ENCODE data around the gene PLXNA3. TPM values are rescaled to one million over a fixed set of nuclear protein-coding genes. Genes with fewer than 3 reads are reported as not detected.

Gene PLXNA3
- total RNA-seq, 2 experiments from 2014 or later = 23.2 to 25.3 TPM

- DNase-seq (no peak), ATAC-seq (no peak)
- ChIA-PET POLR2A (no interaction called here), CTCF (no interaction called here)
- Mint-ChIP-seq H3K36me3 (ENCODE audit: low read depth) (peaks cover 5% of the 10 kb centered on the region), H3K27ac (no peak overlapping the region), H3K4me1 (peaks cover 4% of the 10 kb centered on the region), H3K4me3 (no peak overlapping the region), H3K27me3 (no peaks in the 10 kb centered on the region), H3K9me3 (ENCODE audit: low read depth) (no peaks in the 10 kb centered on the region)
- intact Hi-C loops (cut with DNase I, micrococcal nuclease) = no loop called here
Measured at GRCh38 chrX:154471839-154472684, 14.0 kb downstream of the PLXNA3 start.

- peaks cover 13% of the 10 kb centered on the region for H3K4me1 Mint-ChIP-seq
- ChIA-PET POLR2A (no interaction called here), CTCF (no interaction called here)
- H3K9me3 Mint-ChIP-seq (ENCODE audit: low read depth) = no peaks in the 10 kb centered on the region
- DNase-seq (no peak), ATAC-seq (no peak)
- H3K36me3 Mint-ChIP-seq (ENCODE audit: low read depth) = peaks cover 5% of the 10 kb centered on the region
- no peaks in the 10 kb centered on the region for H3K27me3 Mint-ChIP-seq
- H3K4me3 Mint-ChIP-seq = no peak overlapping the region
- intact Hi-C loops (cut with DNase I, micrococcal nuclease) = no loop called here
- H3K27ac Mint-ChIP-seq = no peak overlapping the region
Measured at GRCh38 chrX:154472685-154473632, 14.9 kb downstream of the PLXNA3 start.

DNA sequence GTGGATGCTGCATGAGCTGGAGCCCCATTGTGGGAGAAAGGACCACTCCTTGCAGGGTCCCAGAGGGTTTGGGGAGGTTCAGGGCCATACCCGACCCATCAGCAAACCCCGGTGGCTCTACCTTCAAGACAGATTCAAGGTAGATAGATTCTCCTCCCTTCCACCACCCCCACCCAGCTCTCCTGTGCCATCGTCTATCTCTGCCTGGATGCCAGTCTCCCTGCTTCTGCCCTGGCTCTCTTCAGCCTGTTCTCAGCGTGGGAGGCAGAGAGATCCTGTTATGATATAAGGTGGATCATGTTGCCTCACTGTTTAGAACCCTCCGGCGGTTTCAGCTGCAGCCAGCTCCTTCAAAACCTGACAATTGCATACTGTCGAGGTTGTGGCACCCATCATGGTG lies 15.6 kb downstream of the PLXNA3 start:
- H3K4me1 Mint-ChIP-seq = peaks cover 14% of the 10 kb centered on the region

GRCh38 chrX:154476821-154477220 lies 18.7 kb downstream of the PLXNA3 start:
- ATAC-seq (no peak), DNase-seq (no peak)
- no peak overlapping the region for H3K27ac Mint-ChIP-seq
- no peak overlapping the region for H3K4me3 Mint-ChIP-seq
- peaks cover 2% of the 10 kb centered on the region for H3K36me3 Mint-ChIP-seq (ENCODE audit: low read depth)
- H3K27me3 Mint-ChIP-seq = no peaks in the 10 kb centered on the region
- ChIA-PET POLR2A (no interaction called here), CTCF (interaction anchor here (1.2 kb wide), 1 partner anchor 8 kb away, joined by 4 read pairs; no protein-coding TSS in a partner anchor)
- H3K4me1 Mint-ChIP-seq = peaks cover 18% of the 10 kb centered on the region
- intact Hi-C loops (cut with DNase I, micrococcal nuclease) = loop anchor here in 1 of 2 experiments (5.0 kb wide), 1 partner anchor 35 kb away; the partner anchor contains the start of gene FAM50A
- no peaks in the 10 kb centered on the region for H3K9me3 Mint-ChIP-seq (ENCODE audit: low read depth)

More for the DNA sequence above, 15.6 kb downstream of the PLXNA3 start:
- H3K36me3 Mint-ChIP-seq (ENCODE audit: low read depth) = peaks cover 5% of the 10 kb centered on the region
- H3K4me3 Mint-ChIP-seq = no peak overlapping the region
- DNase-seq = no peak
- no peaks in the 10 kb centered on the region for H3K9me3 Mint-ChIP-seq (ENCODE audit: low read depth)
- no peak for ATAC-seq
- intact Hi-C loops (cut with DNase I, micrococcal nuclease) = no loop called here
- ChIA-PET CTCF (no interaction called here), POLR2A (no interaction called here)
- no peak overlapping the region for H3K27ac Mint-ChIP-seq
- H3K27me3 Mint-ChIP-seq = no peaks in the 10 kb centered on the region

GRCh38 chrX:154477891-154478477 lies 19.9 kb downstream of the PLXNA3 start:
- no peaks in the 10 kb centered on the region for H3K9me3 Mint-ChIP-seq (ENCODE audit: low read depth)
- H3K4me1 Mint-ChIP-seq = peaks cover 18% of the 10 kb centered on the region
- H3K36me3 Mint-ChIP-seq (ENCODE audit: low read depth) = peaks cover 2% of the 10 kb centered on the region
- ATAC-seq = no peak
- ChIA-PET POLR2A (interaction anchor here (1.2 kb wide), 1 partner anchor 9 kb away, joined by 3 read pairs; the partner anchor contains the start of gene UBL4A), CTCF (interaction anchor here (1.2 kb wide), 1 partner anchor 10 kb away, joined by 4 read pairs; no protein-coding TSS in a partner anchor)
- H3K27me3 Mint-ChIP-seq = no peaks in the 10 kb centered on the region
- peak overlapping the region; percentile 75 for H3K27ac Mint-ChIP-seq
- DNase-seq = no peak
- peak overlapping the region; percentile 80 for H3K4me3 Mint-ChIP-seq
- intact Hi-C loops (cut with DNase I, micrococcal nuclease) = loop anchor here (1.0 to 5.0 kb wide), 4 partner anchors 36 to 507 kb away; partner anchors contain the start of genes DKC1 (in 1 of the 2), FAM50A (in 1 of the 2) and HCFC1 (in 1 of the 2)

- peak within 1 kb of the TSS; percentile 80 for H3K4me3 Mint-ChIP-seq
- ChIA-PET POLR2A (interaction anchor here (1.2 kb wide), 1 partner anchor 8 kb away, joined by 3 read pairs; the partner anchor contains the start of gene UBL4A), CTCF (no interaction called here)
- peak within 1 kb of the TSS; percentile 90 for H3K27ac Mint-ChIP-seq
- intact Hi-C loops (cut with DNase I, micrococcal nuclease) = loop anchor here (1.0 to 5.0 kb wide), 11 partner anchors 11 to 508 kb away; partner anchors contain the start of genes FAM3A (in 2 of the 2), DKC1 (in 1 of the 2), FAM50A (in 1 of the 2) and HCFC1 (in 1 of the 2)
- no peaks in the 10 kb centered on the region for H3K9me3 Mint-ChIP-seq (ENCODE audit: low read depth)
- peaks cover 24% of the 10 kb centered on the region for H3K4me1 Mint-ChIP-seq
- DNase-seq (peak; percentile 97), ATAC-seq (peak; percentile 96)
- H3K36me3 Mint-ChIP-seq (ENCODE audit: low read depth) = peaks cover 5% of the 10 kb centered on the region
- H3K27me3 Mint-ChIP-seq = no peaks in the 10 kb centered on the region
Measured at GRCh38 chrX:154478728-154479622, 20.9 kb downstream of the PLXNA3 start, which contains the start of gene LAGE3. Gene LAGE3, minus strand, starts transcription at chrX:154479281. Its CDS starts 366 bp downstream, at chrX:154478915.

- ChIA-PET CTCF (interaction anchor here (0.7 to 1.2 kb wide), 2 partner anchors 9 to 46 kb away, joined by 3 read pairs; no protein-coding TSS in a partner anchor), POLR2A (interaction anchor here (0.6 kb wide), 1 partner anchor 85 kb away, joined by 4 read pairs; no protein-coding TSS in a partner anchor)
- Mint-ChIP-seq H3K4me3 (no peak overlapping the region), H3K27ac (no peak overlapping the region), H3K4me1 (peaks cover 30% of the 10 kb centered on the region), H3K9me3 (ENCODE audit: low read depth) (no peaks in the 10 kb centered on the region), H3K36me3 (ENCODE audit: low read depth) (peaks cover 7% of the 10 kb centered on the region), H3K27me3 (no peaks in the 10 kb centered on the region)
- DNase-seq = no peak
- ATAC-seq = no peak
- intact Hi-C loops (cut with DNase I, micrococcal nuclease) = loop anchor here in 1 of 2 experiments (10.0 kb wide), 1 partner anchor 756 kb away; the partner anchor contains the start of genes ABCD1 and BCAP31
Measured at GRCh38 chrX:154481195-154481594, 23.1 kb downstream of the PLXNA3 start.

GRCh38 chrX:154481911-154482601 lies 24.0 kb downstream of the PLXNA3 start:
- Mint-ChIP-seq H3K27me3 (no peaks in the 10 kb centered on the region), H3K36me3 (ENCODE audit: low read depth) (peaks cover 7% of the 10 kb centered on the region), H3K4me3 (no peak overlapping the region), H3K9me3 (ENCODE audit: low read depth) (no peaks in the 10 kb centered on the region), H3K27ac (peak overlapping the region; percentile 25), H3K4me1 (peaks cover 32% of the 10 kb centered on the region)
- CTCF ChIA-PET = interaction anchor here (0.7 kb wide), 1 partner anchor 309 kb away, joined by 4 read pairs; no protein-coding TSS in a partner anchor
- POLR2A ChIA-PET = no interaction called here
- ATAC-seq (no peak), DNase-seq (no peak)
- intact Hi-C loops (cut with DNase I, micrococcal nuclease) = loop anchor here in 1 of 2 experiments (10.0 kb wide), 1 partner anchor 757 kb away; the partner anchor contains the start of genes ABCD1 and BCAP31

DNA sequence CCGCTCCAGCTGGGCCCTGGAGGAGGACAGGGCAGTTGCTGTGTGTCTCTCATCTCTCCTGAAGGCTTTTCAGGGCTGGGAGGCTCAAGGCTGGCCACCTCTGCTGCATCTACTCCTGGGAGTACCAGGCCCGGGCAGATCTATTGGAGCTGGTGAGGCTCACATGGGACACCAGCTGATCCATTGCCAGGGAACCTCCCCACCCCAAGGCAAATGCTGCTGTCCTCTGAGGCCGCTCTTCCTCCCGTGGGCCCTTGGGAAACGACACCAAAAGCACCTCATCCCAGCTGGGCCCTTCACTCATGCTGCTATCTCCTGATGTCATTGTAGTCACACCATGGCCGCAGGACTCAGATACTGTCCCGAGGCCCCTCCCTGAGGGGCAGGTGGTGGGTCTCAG lies 24.7 kb downstream of the PLXNA3 start:
- no peak for DNase-seq
- Mint-ChIP-seq H3K36me3 (ENCODE audit: low read depth) (peaks cover 8% of the 10 kb centered on the region), H3K9me3 (ENCODE audit: low read depth) (no peaks in the 10 kb centered on the region), H3K27me3 (no peaks in the 10 kb centered on the region), H3K4me1 (peaks cover 25% of the 10 kb centered on the region), H3K27ac (no peak overlapping the region), H3K4me3 (no peak overlapping the region)
- intact Hi-C loops (cut with DNase I, micrococcal nuclease) = loop anchor here in 1 of 2 experiments (10.0 kb wide), 1 partner anchor 758 kb away; the partner anchor contains the start of genes ABCD1 and BCAP31
- ChIA-PET POLR2A (no interaction called here), CTCF (no interaction called here)
- no peak for ATAC-seq
